HEK293T (cell line): ENCODE results near the gene NUDT22.

Experiments
- ARNT ChIP-seq: fragments of 450-650 bp; IDR thresholded peaks from 2 replicates; pipeline ENCODE4 v1.6.1; 2017; ENCODE audit warnings: mild to moderate bottlenecking
- ELF4 ChIP-seq: fragments of 450-650 bp; IDR thresholded peaks from 2 replicates; pipeline ENCODE4 v1.6.1; 2017; ENCODE audit warnings: antibody characterized with exemption
- FOXA1 ChIP-seq: fragments of 450-650 bp; IDR thresholded peaks from 2 replicates; pipeline ENCODE4 v1.6.1; 2016; ENCODE audit warnings: mild to moderate bottlenecking
- FOXM1 ChIP-seq: fragments of 450-650 bp; IDR thresholded peaks from 2 replicates; pipeline ENCODE4 v1.6.1; 2017; ENCODE audit warnings: mild to moderate bottlenecking, borderline replicate concordance
- LEF1 ChIP-seq: fragments of 450-650 bp; IDR thresholded peaks from 2 replicates; pipeline ENCODE4 v1.6.1; 2017; ENCODE audit warnings: mild to moderate bottlenecking, borderline replicate concordance
- SP1 ChIP-seq: fragments of 450-650 bp; IDR thresholded peaks from 2 replicates; pipeline ENCODE4 v1.6.1; 2017
- TARDBP ChIP-seq: fragments of 450-650 bp; IDR thresholded peaks from 2 replicates; pipeline ENCODE4 v1.6.1; 2016
- ZNF384 ChIP-seq: fragments of 450-650 bp; IDR thresholded peaks from 2 replicates; pipeline ENCODE4 v1.6.1; 2016

GRCh38 chr11:64220271-64220670, 5.8 kb upstream of the NUDT22 start:
- no peak for TF ChIP-seq TARDBP
- TF ChIP-seq FOXM1: no peak
- no peak for TF ChIP-seq ARNT
- TF ChIP-seq SP1: no peak
- no peak for TF ChIP-seq ZNF384
- no peak for TF ChIP-seq LEF1
- no peak for TF ChIP-seq FOXA1
- no peak for TF ChIP-seq ELF4
